ENCODE data around the gene SPINT1. TPM values are rescaled to one million over a fixed set of nuclear protein-coding genes. Genes with fewer than 3 reads are reported as not detected.

The SPINT1 gene
- total and polyA plus RNA-seq, 2 donors (not counting 1 experiment from before 2014, with no cell fraction given): under 0.01 to 0.09 TPM

- Histone ChIP-seq H3K9ac (ENCODE audit: insufficient read depth, low read length) (no peak overlapping the region), H3K4me1 (ENCODE audit: control insufficient read depth, extremely low read depth, insufficient read depth, low read length) (no peaks in the 10 kb centered on the region), H4K20me1 (ENCODE audit: control insufficient read depth, extremely low read depth, insufficient read depth, low read length) (no peaks in the 10 kb centered on the region), H3K36me3 (ENCODE audit: control insufficient read depth, insufficient read depth, low read length) (no peaks in the 10 kb centered on the region), H3K27me3 (ENCODE audit: control insufficient read depth, insufficient read depth, low read length) (no peaks in the 10 kb centered on the region), H2AFZ (ENCODE audit: low read length) (no peak overlapping the region), H3K9me3 (ENCODE audit: control insufficient read depth, insufficient read depth, low read depth, low read length) (no peaks in the 10 kb centered on the region), H3K4me3 (replicated peaks in 1 of 4; ENCODE audit: control extremely low read depth in 1 of 4, insufficient read depth in 1 of 4, low read depth in 3 of 4, low read length in 4 of 4) (no peak overlapping the region), H3K4me2 (ENCODE audit: extremely low read depth, insufficient read depth, low read length) (no peak overlapping the region), H3K79me2 (ENCODE audit: control insufficient read depth, insufficient read depth, low read length) (no peaks in the 10 kb centered on the region), H3K27ac (ENCODE audit: insufficient read depth, low read length) (no peak overlapping the region)
- no peak for TF ChIP-seq EZH2 (IDR thresholded peaks at IDR 0.05; ENCODE audit: low read length, missing control alignments)
- no peak for TF ChIP-seq CTCF (conservative IDR thresholded peaks at IDR 0.05 in 1 of 2, IDR thresholded peaks at IDR 0.05 in 1 of 2; ENCODE audit: low read depth in 1 of 2, low read length in 2 of 2)
- no peak for DNase-seq (ENCODE audit: low read depth in 2 of 2)
These were observed 10.9 kb upstream of the SPINT1 start for GRCh38 chr15:40832903-40833302.

- DNase-seq (ENCODE audit: low read depth in 2 of 2): no peak
- H3K9me3 ChIP-seq (ENCODE audit: control insufficient read depth, insufficient read depth, low read depth, low read length): no peaks in the 10 kb centered on the region
- no peaks in the 10 kb centered on the region for H3K4me1 ChIP-seq (ENCODE audit: control insufficient read depth, extremely low read depth, insufficient read depth, low read length)
- H3K9ac ChIP-seq (ENCODE audit: insufficient read depth, low read length): no peak overlapping the region
- TF ChIP-seq CTCF (conservative IDR thresholded peaks at IDR 0.05 in 1 of 2, IDR thresholded peaks at IDR 0.05 in 1 of 2; ENCODE audit: low read depth in 1 of 2, low read length in 2 of 2) (no peak), EZH2 (IDR thresholded peaks at IDR 0.05; ENCODE audit: low read length, missing control alignments) (no peak)
- no peaks in the 10 kb centered on the region for H3K79me2 ChIP-seq (ENCODE audit: control insufficient read depth, insufficient read depth, low read length)
- H3K4me2 ChIP-seq (ENCODE audit: extremely low read depth, insufficient read depth, low read length): no peak overlapping the region
- H2AFZ ChIP-seq (ENCODE audit: low read length): no peak overlapping the region
- H3K36me3 ChIP-seq (ENCODE audit: control insufficient read depth, insufficient read depth, low read length): no peaks in the 10 kb centered on the region
- no peak overlapping the region for H3K4me3 ChIP-seq (replicated peaks in 1 of 4; ENCODE audit: control extremely low read depth in 1 of 4, insufficient read depth in 1 of 4, low read depth in 3 of 4, low read length in 4 of 4)
- H4K20me1 ChIP-seq (ENCODE audit: control insufficient read depth, extremely low read depth, insufficient read depth, low read length): no peaks in the 10 kb centered on the region
- H3K27me3 ChIP-seq (ENCODE audit: control insufficient read depth, insufficient read depth, low read length): no peaks in the 10 kb centered on the region
- H3K27ac ChIP-seq (ENCODE audit: insufficient read depth, low read length): no peak overlapping the region
These were observed 7.8 kb upstream of the SPINT1 start for GRCh38 chr15:40836020-40836419.

- no peak overlapping the region for H3K27ac ChIP-seq (ENCODE audit: insufficient read depth, low read length)
- no peak overlapping the region for H3K9ac ChIP-seq (ENCODE audit: insufficient read depth, low read length)
- no peak overlapping the region for H3K4me3 ChIP-seq (replicated peaks in 1 of 4; ENCODE audit: control extremely low read depth in 1 of 4, insufficient read depth in 1 of 4, low read depth in 3 of 4, low read length in 4 of 4)
- H3K4me2 ChIP-seq (ENCODE audit: extremely low read depth, insufficient read depth, low read length): no peak overlapping the region
- no peak overlapping the region for H2AFZ ChIP-seq (ENCODE audit: low read length)
- no peaks in the 10 kb centered on the region for H3K4me1 ChIP-seq (ENCODE audit: control insufficient read depth, extremely low read depth, insufficient read depth, low read length)
- no peaks in the 10 kb centered on the region for H3K79me2 ChIP-seq (ENCODE audit: control insufficient read depth, insufficient read depth, low read length)
- DNase-seq (ENCODE audit: low read depth in 2 of 2): peak in 1 of 2 donors; percentile 25
- H3K36me3 ChIP-seq (ENCODE audit: control insufficient read depth, insufficient read depth, low read length): no peaks in the 10 kb centered on the region
- peaks cover 19% of the 10 kb centered on the region for H3K27me3 ChIP-seq (ENCODE audit: control insufficient read depth, insufficient read depth, low read length)
- H4K20me1 ChIP-seq (ENCODE audit: control insufficient read depth, extremely low read depth, insufficient read depth, low read length): no peaks in the 10 kb centered on the region
- TF ChIP-seq CTCF (conservative IDR thresholded peaks at IDR 0.05 in 1 of 2, IDR thresholded peaks at IDR 0.05 in 1 of 2; ENCODE audit: low read depth in 1 of 2, low read length in 2 of 2): no peak
- H3K9me3 ChIP-seq (ENCODE audit: control insufficient read depth, insufficient read depth, low read depth, low read length): no peaks in the 10 kb centered on the region
These were observed 5.1 kb upstream of the SPINT1 start for GRCh38 chr15:40838756-40839155.

Data from fibroblast of lung (primary cell).